CD1c-positive myeloid dendritic cell (primary cell): ENCODE results near the gene NT5C1B.
"Not testable (repeated sequence)": the region's sequence is repeated elsewhere in the genome, so short reads cannot be mapped to it uniquely, and the experiment has no call there.

ENCODE experiments used
- DNase-seq: peaks from one replicate; pipeline ENCODE4 v3.0.0-alpha.2; 2016; ENCODE audit errors: extremely low spot score

The NT5C1B gene

DNA sequence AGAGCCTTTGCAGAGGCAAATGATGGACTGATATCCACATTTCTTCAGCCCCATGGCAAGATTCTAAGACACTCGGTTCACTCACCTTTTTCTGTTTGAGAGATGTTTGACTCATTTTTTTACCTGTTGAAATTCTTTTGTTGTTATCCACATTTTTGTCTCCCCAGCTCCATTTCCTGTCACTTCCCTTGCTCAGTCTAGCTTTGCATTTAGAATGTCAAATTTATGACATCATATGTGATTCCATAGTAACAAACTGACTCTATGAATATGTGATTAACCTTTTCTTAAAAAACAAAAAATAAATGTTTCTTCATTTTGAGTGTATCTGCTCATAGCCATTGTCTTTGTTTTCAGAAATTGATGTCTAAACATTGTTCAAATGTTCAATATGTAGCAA lies at the start of gene NT5C1B:
Gene NT5C1B (minus strand): TSS at position 216 of the 400 bp plus-strand sequence. CDS start 101 bp downstream, at position 115.
- no peak for DNase-seq

DNA sequence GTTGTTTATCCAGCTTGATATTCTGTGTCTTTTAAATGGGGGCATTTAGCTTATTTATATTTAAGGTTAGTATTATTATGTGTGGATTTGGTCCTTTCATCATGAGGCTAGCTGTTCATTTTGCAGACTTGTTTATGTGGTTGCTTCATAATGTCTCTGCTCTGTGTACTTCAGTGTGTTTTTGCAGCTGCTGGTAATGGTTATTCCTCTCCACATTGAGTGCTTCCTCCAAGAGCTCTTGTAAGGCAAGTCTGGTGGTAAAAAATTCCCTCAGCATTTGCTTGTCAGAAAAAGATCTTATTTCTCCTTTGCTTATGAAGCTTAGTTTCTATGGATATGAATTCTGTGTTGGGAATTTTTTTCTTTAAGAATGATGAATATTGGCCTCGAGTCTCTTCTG lies 47.8 kb upstream of the NT5C1B start:
- no peak for DNase-seq

DNA sequence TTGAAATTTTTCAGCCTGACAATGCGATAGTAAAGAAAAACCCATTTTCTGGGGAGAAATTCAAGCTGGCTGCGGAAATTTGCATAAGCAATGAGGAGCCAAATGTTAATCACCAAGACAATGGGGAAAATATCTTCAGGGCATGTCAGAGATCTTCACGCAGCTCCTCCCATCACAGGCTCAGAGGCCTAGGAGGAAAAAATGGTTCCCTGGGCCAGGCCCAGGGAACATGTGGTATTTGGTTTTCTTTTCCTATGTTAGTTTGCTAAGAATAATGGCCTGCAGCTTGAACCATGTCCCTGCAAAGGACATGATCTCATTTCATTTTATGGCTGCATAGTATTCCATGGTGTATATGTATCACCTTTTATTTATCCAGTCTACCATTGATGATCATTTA lies 43.3 kb upstream of the NT5C1B start:
- DNase-seq, result not testable (repeated sequence)

DNA sequence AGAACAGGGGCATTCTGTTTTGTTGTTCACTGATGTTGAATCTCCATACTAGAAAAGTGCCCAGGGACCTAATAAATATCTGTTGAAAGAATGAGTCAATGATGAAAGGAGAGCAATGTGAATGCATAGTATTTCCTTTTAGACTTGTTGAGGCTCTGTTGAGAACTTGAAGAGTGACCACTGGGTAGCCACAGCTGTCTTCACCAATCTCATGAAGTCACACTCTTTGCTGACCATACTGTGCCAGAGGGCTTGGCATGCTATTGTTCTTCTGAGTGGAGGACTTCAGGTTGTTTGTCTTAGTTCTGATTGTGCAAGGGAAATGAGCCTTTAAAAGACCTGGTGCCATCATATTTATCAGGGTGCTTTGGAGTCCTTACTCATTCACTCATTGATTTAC lies 41.6 kb upstream of the NT5C1B start:
- no peak for DNase-seq

DNA sequence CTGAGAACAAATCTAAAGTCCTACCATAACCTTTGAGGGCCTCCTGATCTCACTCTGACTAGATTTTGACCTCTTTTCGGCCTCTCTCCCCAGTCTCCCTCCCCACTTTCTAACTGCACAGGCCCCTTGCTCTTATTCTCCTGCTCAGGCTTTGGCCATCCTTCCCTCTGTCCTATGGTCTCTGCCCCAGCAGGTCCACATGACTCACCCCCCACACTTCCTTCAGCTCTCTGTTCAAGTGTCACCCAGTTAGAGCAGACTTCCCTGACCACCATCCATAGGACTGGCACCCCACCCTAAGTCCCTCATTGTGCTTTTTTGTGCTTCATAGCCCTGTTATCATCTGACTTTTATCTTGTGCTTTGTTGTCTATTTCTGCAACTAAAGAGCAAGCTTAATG lies 41.2 kb upstream of the NT5C1B start:
- DNase-seq, result no peak

DNA sequence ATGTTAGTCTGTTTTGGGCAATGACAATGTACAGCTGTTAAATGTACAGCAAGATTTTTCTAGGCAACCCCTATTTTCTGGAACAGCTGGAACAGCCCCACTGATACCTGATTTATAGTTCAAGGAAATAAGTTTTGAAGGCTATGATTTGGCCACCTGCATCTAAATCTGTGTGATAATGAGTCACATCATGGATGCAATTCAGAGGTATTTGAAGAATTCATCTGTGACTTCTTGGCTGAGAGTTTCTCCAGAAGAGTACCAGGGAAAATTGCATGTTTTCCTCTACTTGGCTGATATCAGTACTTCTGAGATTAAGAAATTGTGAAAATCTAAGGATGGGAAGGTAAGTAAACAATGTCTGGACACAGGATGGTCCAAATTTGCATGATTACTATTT lies 40.7 kb upstream of the NT5C1B start:
- DNase-seq, result no peak

DNA sequence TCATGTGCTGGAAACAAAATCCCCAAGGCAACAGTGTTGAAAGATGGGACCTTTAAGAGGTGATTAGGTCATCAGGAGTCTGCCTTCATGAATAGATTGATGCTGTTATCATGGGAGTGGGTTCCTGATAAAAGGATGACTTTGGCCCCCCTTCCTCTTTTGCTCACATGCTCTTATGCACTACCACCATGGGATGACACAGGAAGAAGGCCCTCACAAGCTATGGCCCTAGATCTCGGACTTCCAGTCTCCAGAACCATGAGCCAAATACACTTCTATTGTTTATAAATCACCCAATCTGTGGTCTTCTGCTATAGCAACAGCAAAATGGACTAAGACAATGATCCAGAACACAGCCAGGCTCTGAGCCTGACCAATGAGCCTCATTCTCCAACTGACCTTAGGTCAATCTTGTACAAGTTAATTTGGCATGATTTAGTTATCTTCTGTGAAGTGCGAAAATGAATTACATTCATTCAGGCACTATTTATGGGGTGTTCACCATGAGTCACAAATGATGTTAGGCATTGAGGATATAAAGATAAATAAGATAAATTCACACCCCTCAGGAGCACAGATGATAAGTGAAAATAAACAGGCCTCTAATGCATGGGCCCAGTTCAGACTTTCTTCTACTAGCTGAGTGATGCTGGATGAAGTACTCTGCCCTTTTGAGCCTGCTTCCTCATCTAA lies 37.7 kb upstream of the NT5C1B start:
- DNase-seq, result no peak

DNA sequence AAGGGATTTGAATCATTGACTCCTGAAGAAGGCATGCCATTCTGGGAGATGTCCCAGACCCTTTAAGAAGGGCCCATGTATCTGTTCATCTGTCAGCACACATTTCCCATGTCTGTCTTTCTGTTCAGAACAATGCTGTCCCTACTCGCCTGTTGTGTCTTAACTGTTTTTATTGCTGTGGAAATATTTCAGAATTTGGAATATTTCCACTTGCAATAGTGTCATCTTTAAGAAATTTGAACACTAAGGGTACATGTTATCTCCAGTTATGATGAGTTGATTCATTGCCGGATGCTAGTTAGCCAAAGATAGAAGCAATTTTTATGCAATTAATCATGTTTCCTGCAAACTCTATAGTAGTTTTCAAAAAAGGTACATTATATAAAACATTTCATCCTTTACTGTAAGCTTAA lies 36.9 kb upstream of the NT5C1B start:
- DNase-seq, result no peak

DNA sequence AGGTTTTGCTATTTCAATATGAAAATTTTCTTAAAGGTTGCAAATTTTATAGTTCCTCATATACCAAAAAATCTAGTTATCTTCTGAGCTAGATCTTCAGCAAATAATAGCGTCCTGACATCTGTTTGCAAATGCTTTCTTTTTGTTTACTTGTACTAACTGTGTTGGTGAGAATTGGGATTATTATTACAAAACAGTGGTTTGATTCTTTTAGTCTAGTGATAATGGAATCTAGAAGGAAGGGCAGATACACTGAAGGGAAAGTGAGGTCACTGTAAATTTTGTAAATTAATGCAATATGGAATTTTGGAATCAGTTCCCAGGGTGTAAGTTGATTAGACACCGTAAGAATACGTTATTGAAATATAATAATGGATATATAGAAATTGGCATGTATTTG lies 36.2 kb upstream of the NT5C1B start:
- no peak for DNase-seq

DNA sequence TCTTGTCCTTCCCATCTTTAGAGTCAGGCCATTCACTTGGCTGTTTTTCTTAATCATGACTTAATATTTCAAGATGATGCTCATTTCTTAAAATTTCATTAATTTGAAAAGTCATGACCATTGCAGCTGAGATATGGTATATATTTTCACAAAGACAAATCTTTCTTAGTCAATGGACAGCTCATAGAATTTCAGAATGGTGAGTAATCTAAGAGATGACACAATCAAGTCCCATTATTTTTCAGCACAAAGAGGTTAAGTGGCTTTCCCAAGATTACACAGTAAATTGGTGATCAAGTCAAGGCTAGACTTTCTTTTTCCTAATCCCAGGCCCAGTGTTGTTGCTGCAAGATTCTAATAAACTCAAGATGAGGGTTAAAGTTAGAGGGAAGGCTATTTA lies 34.4 kb upstream of the NT5C1B start:
- no peak for DNase-seq

DNA sequence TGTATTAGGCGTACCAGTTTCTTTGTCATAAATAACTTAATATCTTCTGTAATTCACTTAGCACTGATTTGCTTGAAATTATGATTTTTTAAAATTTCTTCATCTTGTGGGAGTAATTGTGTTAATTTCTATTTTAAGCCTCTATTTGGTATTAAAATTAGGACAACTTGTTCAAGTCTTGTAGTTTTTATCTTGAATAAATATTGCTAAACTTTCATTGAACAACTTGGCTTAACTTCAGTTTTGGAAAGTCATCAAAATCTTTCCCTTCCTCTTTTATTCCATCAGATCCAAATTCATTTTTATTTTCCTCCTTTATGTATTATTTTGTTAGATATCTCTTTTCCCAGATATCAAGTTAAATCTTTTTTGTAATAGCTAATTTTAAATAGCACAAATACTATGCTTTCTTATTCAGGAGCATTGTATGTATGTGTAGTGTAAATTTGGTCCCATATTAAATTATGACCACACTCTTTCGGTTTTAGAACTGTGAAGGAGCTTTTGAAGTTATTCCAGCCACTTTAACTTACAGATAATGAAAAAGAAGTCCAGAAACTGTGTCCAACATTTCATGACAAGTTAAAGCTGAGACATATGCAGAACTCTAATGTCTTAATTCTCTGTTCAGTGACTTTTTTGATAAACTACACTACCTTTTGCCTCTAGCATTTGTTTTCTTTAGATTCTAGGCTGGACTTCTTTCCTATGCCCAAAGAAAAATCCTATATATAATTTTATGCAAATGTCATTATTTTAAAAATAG lies 31.7 kb upstream of the NT5C1B start:
- no peak for DNase-seq

DNA sequence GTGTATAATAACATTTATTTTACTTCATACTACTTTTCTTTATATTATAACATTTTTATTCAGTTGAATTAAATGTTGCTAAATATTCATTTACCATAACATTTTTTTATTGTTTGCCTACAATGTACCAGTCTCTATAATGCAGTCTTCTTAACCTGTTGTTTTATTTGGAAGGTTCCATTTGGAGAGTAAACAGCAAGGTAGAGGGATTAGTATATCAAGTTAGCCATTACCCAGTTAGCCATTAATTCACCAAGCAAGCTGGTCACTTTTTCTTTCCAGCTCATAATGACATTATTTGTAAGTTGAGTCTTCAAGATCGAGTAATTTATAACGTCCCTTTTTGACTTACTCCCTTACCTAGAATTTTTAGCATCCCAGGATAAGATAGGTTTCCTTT lies 29.7 kb upstream of the NT5C1B start:
- DNase-seq, result no peak

DNA sequence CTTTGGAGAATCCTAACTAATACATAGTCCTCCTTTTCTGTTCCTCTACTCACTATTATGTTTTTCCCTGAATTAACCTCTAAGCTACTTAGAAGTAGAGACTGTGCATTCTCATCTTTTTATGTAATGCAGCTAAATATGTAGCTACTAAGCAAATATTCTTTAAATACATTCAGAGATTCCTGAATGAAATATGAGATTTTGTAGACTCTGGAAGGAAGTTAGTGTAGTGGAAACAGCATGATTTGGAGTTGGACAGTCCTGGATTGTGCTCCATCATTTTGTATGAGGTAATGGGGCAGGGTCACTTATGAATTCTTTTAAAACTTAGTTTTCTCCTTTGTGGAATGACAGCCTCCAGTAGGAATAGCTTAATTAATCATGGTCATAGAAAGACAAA lies 24.7 kb upstream of the NT5C1B start:
- DNase-seq, result no peak

DNA sequence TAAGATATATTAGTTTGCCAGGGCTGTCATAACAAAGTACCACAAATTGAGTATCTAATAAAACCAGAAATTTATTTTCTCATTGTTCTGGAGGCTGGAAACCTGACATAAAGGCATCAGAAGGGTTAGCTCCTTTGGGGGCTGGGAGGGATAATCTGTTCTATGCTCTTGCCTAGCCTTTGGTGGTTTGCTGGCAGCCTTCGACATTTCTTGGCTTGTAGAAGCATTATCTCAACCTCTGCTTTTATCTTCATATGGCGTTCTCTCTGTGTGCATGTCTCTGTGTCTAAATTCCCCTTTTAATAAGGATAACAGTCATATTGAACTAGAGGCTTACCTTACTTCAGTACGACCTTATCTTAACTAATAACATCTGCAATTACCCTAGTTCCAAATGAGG lies 22.8 kb upstream of the NT5C1B start:
- no peak for DNase-seq

DNA sequence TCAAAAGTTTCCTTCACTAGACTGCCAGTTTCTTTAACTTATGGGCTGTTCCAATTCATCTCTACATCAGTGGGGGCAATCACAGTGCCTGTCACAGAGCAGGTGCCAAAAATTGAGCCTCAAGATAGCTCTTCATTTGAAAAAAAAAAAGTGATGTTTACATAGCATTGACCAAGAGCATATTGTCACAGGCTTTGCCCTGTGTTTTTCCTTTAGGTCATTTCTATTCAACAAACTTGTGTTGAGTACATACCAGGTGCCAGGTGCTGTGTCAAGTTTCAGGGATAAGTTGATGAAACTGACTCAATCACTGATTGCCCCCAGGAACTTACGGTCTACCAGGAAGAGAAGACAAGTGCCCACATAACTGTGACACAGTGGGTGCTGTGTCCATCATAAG lies 22.2 kb upstream of the NT5C1B start:
- no peak for DNase-seq

DNA sequence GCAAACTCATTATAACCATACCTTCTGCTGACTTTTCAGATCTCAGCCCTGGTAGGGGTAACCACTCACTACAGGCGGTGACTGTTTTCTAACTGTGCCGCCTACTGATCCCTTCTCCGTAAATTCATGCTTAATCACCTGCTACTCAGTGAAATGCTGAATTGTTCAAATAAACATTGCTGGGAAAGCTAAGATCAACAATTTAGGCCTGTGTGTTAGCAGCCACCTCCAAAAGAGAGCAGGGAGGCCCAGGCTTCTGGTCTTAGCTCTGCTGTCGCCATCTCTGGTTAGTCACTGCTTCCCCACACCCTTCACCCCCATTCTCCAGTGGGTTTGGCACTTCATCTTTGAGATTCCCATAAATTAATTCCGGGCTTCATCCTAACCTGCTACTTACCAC lies 21.8 kb upstream of the NT5C1B start:
- no peak for DNase-seq

DNA sequence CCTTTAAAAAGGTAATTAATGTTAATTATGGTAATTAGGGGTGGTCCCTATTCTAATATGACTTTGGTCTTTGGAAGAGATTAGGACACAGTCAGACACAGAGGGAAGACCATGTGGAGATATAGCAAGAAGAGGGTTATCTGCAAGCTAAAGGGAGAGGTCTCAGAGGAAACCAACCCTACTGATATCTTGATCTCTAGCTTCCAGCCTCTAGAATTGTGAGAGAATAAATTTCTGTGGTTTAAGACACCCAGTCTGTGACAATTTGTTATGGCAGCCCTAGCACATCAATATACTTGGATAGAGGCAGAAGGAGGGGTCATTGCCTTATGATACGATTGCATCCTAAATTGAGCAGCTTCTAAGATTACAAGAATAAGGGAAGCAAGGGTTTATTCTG lies 21.3 kb upstream of the NT5C1B start:
- DNase-seq, result no peak

DNA sequence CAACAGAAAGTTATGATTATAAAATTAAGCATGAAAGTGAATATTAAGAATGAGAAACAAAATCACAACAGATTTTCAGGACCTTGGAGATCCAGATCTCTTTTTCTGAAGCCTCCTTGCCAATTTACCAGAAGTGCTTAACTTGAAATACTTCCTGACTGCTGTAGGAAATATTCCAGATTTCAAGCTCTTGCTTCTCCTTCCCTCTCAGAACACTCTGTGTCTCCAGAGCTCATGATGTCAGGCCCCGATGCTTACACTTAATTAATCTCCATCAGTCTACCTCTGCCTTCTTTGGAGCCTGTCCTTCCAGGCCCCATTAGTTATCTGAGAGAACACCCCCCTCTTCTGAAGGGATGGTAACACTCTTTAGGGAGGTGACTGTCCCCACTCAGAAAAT lies 20.7 kb upstream of the NT5C1B start:
- no peak for DNase-seq

DNA sequence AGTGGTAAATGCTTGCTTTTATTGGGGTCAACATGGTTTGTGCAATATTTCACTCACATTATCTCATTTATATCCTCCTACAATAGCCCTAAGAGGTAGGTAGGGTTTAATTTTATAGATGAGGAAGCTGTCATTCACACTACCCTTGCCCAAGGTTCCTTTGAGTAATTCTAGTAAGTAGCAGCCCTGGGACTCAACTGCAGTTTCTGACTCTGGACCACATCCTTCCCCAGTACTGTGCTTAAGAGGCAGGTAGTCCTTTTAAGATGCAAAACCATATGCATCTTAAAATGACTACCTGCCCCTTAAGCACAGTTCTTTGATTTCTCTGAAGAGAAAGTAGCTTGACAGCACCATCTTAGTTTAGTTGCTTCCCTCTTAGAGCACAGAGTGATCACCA lies 15.7 kb upstream of the NT5C1B start:
- no peak for DNase-seq

DNA sequence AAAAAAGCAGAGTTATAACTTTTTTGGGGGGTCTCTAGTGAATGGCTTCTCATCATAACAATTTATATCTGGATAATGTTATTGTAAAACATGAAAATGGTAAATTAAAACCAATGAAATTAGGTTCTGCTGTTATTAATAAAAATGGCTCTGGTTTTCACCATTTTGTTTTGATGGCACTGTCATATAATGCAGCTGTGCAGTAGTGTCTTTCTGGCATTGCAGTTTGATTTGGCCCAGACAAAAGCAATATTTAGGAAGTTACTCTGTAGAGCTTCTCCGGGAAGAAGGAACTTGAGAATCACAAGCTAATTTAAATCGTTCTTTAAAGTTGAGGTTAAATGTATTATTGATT lies 15.1 kb upstream of the NT5C1B start:
- DNase-seq, result no peak

DNA sequence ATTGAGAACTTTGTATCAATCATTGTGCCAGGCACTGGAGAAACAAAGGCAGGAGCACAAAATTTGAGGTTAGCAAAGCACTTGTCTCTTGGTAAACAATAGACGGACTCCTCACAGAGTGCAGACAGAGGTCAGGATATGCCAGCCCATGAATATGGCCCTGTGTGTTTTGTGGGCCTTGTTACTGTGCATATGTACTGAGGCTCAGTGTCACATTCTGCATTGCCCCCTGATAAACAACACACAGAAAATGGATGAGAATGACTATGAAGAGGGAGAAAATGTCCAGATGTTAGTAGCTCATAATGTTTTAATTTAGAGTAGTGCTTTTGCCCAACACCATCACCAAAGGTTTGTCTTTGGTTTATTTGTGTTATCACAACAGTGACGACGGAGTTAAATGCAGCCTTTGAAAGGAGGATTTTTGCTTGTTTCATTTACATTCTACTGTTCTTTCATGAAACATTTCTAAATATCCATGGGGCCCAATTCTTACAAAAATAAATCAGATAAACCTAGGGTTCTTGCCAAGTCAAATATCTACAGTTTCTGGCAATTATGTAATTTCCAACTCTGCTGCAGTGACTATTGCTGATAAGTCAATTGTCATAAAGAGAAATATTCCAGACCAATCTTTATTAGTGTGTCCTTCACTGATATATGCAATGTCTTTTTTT lies 14.6 kb upstream of the NT5C1B start:
- no peak for DNase-seq

DNA sequence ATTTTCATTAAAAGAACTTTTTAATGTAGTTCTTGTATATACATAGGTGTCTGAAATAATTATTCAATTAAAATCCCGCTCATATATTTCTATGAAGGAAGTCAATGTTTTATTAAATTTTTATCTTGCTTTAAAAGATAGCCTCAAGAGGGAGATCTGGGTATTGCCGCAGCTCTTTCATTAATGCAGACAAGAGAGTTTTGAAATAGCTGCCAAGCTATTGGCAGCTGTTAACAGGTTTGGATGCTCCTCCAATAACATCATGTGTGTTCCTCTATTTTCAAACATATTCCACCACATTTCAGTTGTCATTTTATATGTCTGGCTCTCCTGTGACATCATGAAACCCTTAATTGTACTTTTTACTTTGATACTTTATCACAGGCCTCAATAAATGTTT lies 12.9 kb upstream of the NT5C1B start:
- no peak for DNase-seq

DNA sequence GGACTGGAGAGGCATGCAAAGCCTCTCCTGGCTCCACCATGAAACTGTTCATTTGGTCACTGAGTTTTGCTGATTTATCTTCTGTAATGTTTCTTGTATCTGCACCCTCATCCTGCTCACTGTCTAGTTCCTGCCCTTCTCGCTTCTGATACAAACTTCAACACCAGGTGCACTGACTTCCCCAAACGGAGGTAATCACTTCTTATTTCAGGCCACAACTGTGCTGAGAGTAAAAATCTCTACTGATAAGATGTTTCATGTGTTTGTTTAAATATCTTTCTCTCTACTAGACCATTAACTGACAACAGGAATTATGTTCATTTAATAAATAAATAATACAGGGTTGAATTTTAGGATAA lies 10.9 kb upstream of the NT5C1B start:
- DNase-seq, result no peak
